ENCODE measurements around the gene ASMT. TPM values are rescaled to one million over a fixed set of nuclear protein-coding genes. Genes with fewer than 3 reads are reported as not detected.
"Not testable (repeated sequence)": the region's sequence is repeated elsewhere in the genome, so short reads cannot be mapped to it uniquely, and the experiment has no call there.

The ASMT gene
- total RNA-seq, 1 donor from 2014 or later: not detected

GRCh38 chrX:1623691-1624090, 8.8 kb downstream of the ASMT start:
- Mint-ChIP-seq H3K4me1 (ENCODE audit: low read depth, unreplicated experiment) (no peaks in the 10 kb centered on the region), H3K4me3 (ENCODE audit: unreplicated experiment) (no peak overlapping the region), H3K27ac (ENCODE audit: unreplicated experiment) (no peak overlapping the region), H3K9me3 (ENCODE audit: unreplicated experiment) (no peaks in the 10 kb centered on the region), H3K27me3 (ENCODE audit: unreplicated experiment) (peaks cover under 1% of the 10 kb centered on the region), H3K36me3 (ENCODE audit: unreplicated experiment) (no peaks in the 10 kb centered on the region)
- no peak for DNase-seq
- no peak for TF ChIP-seq CTCF (IDR thresholded peaks at IDR 0.05; ENCODE audit: partially characterized antibody, unreplicated experiment)

- not testable (repeated sequence) for H3K4me3 Mint-ChIP-seq (ENCODE audit: unreplicated experiment); H3K27me3 Mint-ChIP-seq (ENCODE audit: unreplicated experiment); H3K4me1 Mint-ChIP-seq (ENCODE audit: low read depth, unreplicated experiment); H3K36me3 Mint-ChIP-seq (ENCODE audit: unreplicated experiment); DNase-seq; H3K27ac Mint-ChIP-seq (ENCODE audit: unreplicated experiment); H3K9me3 Mint-ChIP-seq (ENCODE audit: unreplicated experiment)
Observed at GRCh38 chrX:1624158-1624860, 9.4 kb downstream of the ASMT start.

GRCh38 chrX:1624861-1625215, 10.0 kb downstream of the ASMT start:
- not testable (repeated sequence) for H3K27me3 Mint-ChIP-seq (ENCODE audit: unreplicated experiment); H3K9me3 Mint-ChIP-seq (ENCODE audit: unreplicated experiment); H3K36me3 Mint-ChIP-seq (ENCODE audit: unreplicated experiment); H3K4me1 Mint-ChIP-seq (ENCODE audit: low read depth, unreplicated experiment); H3K27ac Mint-ChIP-seq (ENCODE audit: unreplicated experiment); H3K4me3 Mint-ChIP-seq (ENCODE audit: unreplicated experiment); DNase-seq

GRCh38 chrX:1629244-1629643, 14.4 kb downstream of the ASMT start:
- H3K27ac Mint-ChIP-seq (ENCODE audit: unreplicated experiment): no peak overlapping the region
- no peak for DNase-seq
- TF ChIP-seq CTCF (IDR thresholded peaks at IDR 0.05; ENCODE audit: partially characterized antibody, unreplicated experiment): no peak
- H3K27me3 Mint-ChIP-seq (ENCODE audit: unreplicated experiment): peaks cover 9% of the 10 kb centered on the region
- H3K9me3 Mint-ChIP-seq (ENCODE audit: unreplicated experiment): peaks cover 3% of the 10 kb centered on the region
- H3K4me1 Mint-ChIP-seq (ENCODE audit: low read depth, unreplicated experiment): no peaks in the 10 kb centered on the region
- no peak overlapping the region for H3K4me3 Mint-ChIP-seq (ENCODE audit: unreplicated experiment)
- no peaks in the 10 kb centered on the region for H3K36me3 Mint-ChIP-seq (ENCODE audit: unreplicated experiment)

- peaks cover 9% of the 10 kb centered on the region for H3K27me3 Mint-ChIP-seq (ENCODE audit: unreplicated experiment)
Observed at GRCh38 chrX:1646009-1646408, 31.1 kb downstream of the ASMT start.

More at GRCh38 chrX:1646009-1646408, 31.1 kb downstream of the ASMT start:
- peaks cover 13% of the 10 kb centered on the region for H3K36me3 Mint-ChIP-seq (ENCODE audit: unreplicated experiment)
- H3K9me3 Mint-ChIP-seq (ENCODE audit: unreplicated experiment): peaks cover 16% of the 10 kb centered on the region
- no peaks in the 10 kb centered on the region for H3K4me1 Mint-ChIP-seq (ENCODE audit: low read depth, unreplicated experiment)
- H3K27ac Mint-ChIP-seq (ENCODE audit: unreplicated experiment): no peak overlapping the region
- no peak overlapping the region for H3K4me3 Mint-ChIP-seq (ENCODE audit: unreplicated experiment)
- DNase-seq: no peak
- no peak for TF ChIP-seq CTCF (IDR thresholded peaks at IDR 0.05; ENCODE audit: partially characterized antibody, unreplicated experiment)
